LNCaP clone FGC (cell line): Measurements from ENCODE around the gene UTF1.

Experiments used
- DNase-seq: peaks from one replicate; pipeline ENCODE4 v3.0.0-alpha.2; 2011; ENCODE audit warnings: low read depth
- H3K4me3 ChIP-seq: 2 replicates; pipeline ENCODE4 v1.5.1; 2011; ENCODE audit warnings: mild to moderate bottlenecking, low read depth, low read length, control low read depth
- TF ChIP-seq, protein P1 (sequence below): IDR thresholded peaks from 2 replicates; pipeline ENCODE4 v1.5.1; 2012; ENCODE audit warnings: mild to moderate bottlenecking; ENCODE audit not compliant: control insufficient read depth, insufficient read depth; ENCODE audit errors: extremely low read depth

Gene UTF1

DNA sequence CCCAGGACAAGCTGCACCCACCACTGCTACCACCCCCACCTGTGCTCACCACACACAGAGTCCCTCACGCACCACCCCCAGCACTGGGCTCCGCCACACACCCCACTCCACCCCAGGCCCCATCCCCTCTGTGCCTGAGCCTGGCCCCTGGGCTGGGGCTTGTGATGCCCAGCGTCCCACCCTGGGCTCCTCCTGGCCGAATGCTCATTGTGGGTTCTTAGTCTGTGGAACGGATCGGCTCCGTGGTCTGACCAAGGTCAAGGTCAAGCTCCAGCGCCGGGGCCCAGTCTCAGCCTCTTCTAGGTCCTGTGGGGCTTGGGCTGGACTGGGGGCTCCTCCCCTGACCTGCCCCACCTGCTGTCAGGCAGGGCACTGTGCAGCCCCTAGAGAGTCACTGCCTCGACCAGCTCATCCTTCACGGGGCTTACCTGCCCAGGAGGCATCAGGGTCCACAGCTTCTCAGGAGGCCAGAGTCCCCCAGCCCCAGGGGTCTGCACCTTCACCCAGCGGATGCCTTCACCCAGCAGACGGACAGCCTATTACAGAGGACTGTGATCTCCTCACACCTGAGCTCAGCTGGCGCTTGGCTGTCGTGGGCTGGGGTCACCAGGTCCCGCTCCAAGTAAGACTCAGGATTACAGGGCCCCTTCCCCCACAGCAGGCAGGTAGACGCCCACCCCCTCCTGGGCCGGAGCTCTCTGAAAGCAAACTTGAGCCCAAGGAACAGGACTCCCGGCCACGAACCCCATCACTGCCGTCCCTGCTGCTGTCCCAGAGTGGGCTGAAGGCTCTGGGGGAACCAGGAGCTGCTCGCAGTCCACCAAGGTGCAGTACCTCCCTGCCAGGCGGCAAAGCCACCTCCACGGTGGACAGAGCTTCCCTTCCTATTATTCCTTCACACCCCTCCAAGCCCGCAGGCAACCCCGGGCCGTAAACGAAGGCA lies 15.3 kb upstream of the UTF1 start:
- TF ChIP-seq, protein P1, sequence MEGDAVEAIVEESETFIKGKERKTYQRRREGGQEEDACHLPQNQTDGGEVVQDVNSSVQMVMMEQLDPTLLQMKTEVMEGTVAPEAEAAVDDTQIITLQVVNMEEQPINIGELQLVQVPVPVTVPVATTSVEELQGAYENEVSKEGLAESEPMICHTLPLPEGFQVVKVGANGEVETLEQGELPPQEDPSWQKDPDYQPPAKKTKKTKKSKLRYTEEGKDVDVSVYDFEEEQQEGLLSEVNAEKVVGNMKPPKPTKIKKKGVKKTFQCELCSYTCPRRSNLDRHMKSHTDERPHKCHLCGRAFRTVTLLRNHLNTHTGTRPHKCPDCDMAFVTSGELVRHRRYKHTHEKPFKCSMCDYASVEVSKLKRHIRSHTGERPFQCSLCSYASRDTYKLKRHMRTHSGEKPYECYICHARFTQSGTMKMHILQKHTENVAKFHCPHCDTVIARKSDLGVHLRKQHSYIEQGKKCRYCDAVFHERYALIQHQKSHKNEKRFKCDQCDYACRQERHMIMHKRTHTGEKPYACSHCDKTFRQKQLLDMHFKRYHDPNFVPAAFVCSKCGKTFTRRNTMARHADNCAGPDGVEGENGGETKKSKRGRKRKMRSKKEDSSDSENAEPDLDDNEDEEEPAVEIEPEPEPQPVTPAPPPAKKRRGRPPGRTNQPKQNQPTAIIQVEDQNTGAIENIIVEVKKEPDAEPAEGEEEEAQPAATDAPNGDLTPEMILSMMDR = no peak
- no peak for DNase-seq
- no peak overlapping the region for H3K4me3 ChIP-seq

DNA sequence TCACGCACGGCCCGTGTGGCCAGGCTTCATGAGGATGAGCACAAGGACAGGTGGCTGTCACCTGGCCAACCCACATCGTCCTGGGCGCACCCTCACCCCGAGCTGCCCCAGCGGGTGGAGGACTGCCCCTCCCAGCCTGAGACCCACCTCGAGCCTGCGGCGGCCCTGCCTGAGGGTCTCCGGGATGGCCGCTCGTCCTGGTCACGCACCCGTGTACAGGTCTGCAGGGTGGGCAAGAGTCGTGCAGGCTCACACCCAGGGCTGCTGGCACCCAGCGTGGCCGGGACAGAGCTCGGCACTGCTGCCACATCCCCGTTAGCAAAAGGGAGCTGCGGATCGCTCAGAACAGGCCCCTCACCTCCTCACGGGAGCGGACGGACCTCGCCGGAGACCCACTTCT lies 14.4 kb upstream of the UTF1 start:
- no peak overlapping the region for H3K4me3 ChIP-seq
- DNase-seq = no peak
- TF ChIP-seq, protein P1 = no peak

DNA sequence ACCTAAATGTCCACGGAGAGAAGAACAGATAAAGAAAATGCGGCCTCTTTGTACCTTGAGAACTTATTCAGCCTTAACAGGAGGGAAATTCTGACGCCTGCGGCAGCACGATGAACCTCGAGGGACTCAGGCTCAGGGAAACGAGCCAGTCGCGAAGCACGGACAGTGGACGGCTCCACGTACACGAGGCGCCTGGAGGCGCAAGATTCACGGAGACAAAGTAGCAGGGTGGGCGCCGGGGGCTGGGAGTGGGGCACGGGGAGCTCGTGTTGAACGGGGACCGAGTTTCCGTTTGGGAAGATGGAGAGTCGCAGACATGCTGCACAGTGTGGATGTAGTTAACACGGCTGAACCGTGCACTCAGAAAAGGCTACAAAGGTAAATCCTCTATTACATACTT lies 13.2 kb upstream of the UTF1 start:
- H3K4me3 ChIP-seq = no peak overlapping the region
- no peak for DNase-seq
- TF ChIP-seq, protein P1 = no peak

DNA sequence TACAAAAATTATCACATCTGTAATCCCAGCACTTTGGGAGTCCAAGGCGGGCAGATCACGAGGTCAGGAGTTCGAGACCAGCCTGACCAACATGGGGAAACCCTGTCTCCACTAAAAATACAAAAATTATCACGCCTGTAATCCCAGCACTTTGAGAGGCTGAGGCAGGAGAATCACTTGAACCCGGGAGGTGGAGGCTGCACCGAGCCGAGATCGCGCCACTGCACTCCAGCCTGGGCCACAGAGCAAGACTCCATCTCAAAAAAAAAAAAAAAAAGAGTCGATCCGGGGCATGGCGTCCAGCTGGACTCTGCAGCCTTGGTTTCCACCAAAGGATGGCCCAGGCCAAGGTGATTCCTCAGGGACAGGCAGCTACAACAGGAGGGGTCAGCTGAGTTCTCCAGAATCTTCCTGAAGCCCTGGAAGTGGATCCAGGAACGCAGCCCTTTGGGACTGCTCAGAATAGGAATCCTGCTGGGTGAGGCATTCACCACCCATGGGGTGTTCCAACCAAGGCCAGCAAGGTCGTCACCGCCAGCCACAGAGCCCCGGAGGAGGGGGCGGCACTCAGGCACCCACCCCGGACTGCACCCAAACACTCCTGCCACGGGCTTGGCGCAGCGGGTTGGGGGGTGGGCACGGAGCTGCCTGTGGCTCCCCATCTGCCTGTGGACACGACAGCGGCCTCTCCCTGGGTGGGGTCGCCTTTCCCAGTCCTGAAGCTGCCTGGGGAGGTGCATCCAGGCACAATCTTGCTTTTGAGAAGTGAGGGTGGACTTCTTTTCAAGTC lies 12.0 kb upstream of the UTF1 start:
- TF ChIP-seq, protein P1 = no peak
- no peak overlapping the region for H3K4me3 ChIP-seq

DNA sequence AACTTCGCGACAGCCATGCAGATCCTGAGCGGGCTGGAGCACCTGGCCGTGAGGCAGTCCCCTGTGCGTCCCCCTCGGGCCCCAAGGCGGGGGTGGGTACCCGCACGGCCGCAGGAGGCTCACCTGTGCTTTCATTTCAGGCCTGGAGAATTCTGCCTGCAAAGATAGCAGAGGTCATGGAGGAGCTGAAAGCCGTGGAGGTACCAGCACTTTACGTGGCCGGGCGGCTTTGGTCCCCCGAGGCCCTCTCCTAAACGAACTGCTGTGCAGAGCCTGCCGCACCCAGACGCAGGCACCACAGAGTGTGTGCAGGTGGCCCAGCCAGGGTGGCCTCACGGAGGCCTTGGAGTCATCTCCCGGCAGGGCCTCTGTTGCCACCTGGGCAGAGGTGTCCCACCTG lies 11.1 kb upstream of the UTF1 start:
- H3K4me3 ChIP-seq = no peak overlapping the region
- TF ChIP-seq, protein P1 = no peak
- DNase-seq = no peak

More for the DNA sequence above, 12.0 kb upstream of the UTF1 start:
- DNase-seq = no peak

DNA sequence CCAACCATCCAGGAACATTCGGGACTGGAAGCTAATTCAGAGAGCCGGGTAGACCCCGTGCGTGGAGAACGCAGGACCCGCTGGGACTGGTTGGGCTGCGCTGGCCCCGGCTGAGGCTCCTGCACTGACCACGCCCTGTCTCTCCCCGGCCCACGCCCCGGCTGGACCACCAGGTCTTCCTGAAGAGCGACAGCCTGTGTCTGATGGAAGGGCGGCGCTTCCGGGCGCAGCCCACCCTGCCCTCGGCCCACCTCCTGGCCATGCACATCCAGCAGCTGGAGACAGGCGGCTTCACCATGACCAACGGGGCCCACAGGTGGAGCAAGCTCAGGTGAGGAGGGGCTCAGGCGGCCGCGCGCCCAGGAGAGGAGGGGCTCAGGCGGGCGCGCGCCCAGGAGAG lies 10.2 kb upstream of the UTF1 start:
- DNase-seq = no peak
- TF ChIP-seq, protein P1 = no peak
- H3K4me3 ChIP-seq = no peak overlapping the region
